Activated naive CD8-positive, alpha-beta T cell (primary cell): ENCODE data around the gene PDIA5.

Source experiments
- H3K27ac Mint-ChIP-seq: one replicate; pipeline ENCODE4 v1.8.0; 2021; ENCODE audit warnings: mixed read lengths
- H3K27me3 Mint-ChIP-seq: one replicate; pipeline ENCODE4 v1.8.0; 2021; ENCODE audit warnings: mixed read lengths
- H3K36me3 Mint-ChIP-seq: one replicate; pipeline ENCODE4 v1.8.0; 2021; ENCODE audit warnings: mixed read lengths
- H3K4me1 Mint-ChIP-seq: one replicate; pipeline ENCODE4 v1.8.0; 2021; ENCODE audit warnings: low read depth, mixed read lengths
- H3K4me3 Mint-ChIP-seq: one replicate; pipeline ENCODE4 v1.8.0; 2021; ENCODE audit warnings: mild to moderate bottlenecking, mixed read lengths
- H3K9me3 Mint-ChIP-seq: one replicate; pipeline ENCODE4 v1.8.0; 2021; ENCODE audit warnings: low read depth, mixed read lengths

The PDIA5 gene

DNA sequence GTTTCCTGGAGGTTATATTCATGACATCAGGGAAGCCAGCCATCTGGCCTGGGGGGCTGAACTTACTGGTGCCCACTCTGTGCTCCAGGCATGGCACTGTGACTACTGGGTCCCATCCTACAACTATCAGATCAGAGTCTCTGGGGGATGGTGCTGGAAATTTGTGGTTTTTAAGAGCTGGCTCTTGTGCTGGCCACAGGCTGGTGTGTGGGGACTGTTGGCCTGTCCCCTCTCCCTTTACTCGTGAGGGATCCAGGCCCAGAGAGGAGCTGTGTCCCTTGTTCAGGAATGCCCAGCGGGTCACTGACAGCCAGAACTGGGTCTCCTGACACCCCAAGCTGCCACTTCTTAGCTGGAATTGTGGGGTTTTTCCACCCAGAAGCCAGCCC is 90.4 kb downstream of the PDIA5 start:
- Mint-ChIP-seq H3K4me1 (no peaks in the 10 kb centered on the region), H3K36me3 (peaks cover 25% of the 10 kb centered on the region), H3K27me3 (no peaks in the 10 kb centered on the region), H3K9me3 (no peaks in the 10 kb centered on the region), H3K27ac (no peak overlapping the region), H3K4me3 (no peak overlapping the region)

DNA sequence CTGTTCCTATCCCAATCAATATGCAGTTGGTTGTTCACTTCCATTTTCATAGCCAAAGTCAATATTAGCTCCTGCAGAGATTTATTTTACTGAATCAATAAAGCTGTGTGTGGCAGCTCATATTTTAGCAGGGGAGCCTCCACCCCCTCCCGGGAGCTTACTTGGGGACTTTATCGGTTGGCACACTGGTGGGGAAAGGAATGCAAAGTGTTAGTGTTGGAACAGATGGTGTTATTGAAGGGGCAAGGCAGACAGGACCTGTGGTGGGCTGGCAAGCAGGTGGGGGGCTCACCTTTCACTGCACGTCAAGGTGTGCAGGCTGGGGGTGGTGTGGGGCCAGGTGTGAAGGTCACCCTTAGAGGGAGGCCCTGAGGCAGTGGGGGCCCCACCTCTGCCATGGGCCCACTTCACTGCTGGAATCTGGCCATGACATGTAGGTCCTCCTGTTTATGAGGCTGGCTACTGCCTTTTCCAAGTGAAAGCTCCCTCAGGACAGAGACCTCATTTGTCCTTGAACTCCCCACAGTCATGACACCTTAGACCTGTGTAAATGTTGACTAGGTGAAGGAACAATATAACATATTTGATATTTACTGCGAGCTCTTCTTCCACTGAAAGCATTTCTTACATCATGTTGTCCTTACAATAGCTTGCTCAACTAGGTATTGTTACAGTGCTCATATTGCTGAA is 90.9 kb downstream of the PDIA5 start:
- H3K4me1 Mint-ChIP-seq: no peaks in the 10 kb centered on the region
- no peaks in the 10 kb centered on the region for H3K9me3 Mint-ChIP-seq
- H3K27ac Mint-ChIP-seq: no peak overlapping the region
- no peak overlapping the region for H3K4me3 Mint-ChIP-seq
- H3K27me3 Mint-ChIP-seq: no peaks in the 10 kb centered on the region
- H3K36me3 Mint-ChIP-seq: peaks cover 24% of the 10 kb centered on the region

DNA sequence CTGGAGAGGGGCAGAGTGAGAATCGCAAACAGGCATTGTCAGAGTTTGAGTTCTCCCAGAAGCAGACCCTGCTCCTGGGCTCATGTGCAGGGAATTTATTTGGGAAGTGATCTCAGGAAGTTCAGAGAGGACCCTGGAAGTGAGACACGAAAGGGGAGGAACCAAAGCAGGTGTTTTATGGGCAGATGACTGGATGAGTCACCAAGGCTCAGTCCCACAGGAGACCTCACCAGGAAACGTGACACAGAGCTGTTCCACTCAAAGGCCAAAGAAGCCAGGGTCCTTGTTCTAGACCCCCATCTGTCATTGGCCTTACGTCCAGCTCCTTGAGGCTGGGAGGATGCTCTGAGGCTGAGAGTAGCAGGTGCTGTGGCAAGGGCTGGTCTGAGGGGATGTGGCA is 91.5 kb downstream of the PDIA5 start:
- no peak overlapping the region for H3K27ac Mint-ChIP-seq
- H3K36me3 Mint-ChIP-seq: peaks cover 24% of the 10 kb centered on the region
- H3K4me1 Mint-ChIP-seq: no peaks in the 10 kb centered on the region
- no peaks in the 10 kb centered on the region for H3K27me3 Mint-ChIP-seq
- H3K9me3 Mint-ChIP-seq: no peaks in the 10 kb centered on the region
- H3K4me3 Mint-ChIP-seq: no peak overlapping the region

GRCh38 chr3:123158899-123159390 is 92.1 kb downstream of the PDIA5 start:
- H3K9me3 Mint-ChIP-seq: no peaks in the 10 kb centered on the region
- H3K36me3 Mint-ChIP-seq: peaks cover 30% of the 10 kb centered on the region
- H3K27me3 Mint-ChIP-seq: no peaks in the 10 kb centered on the region
- H3K4me1 Mint-ChIP-seq: no peaks in the 10 kb centered on the region
- H3K27ac Mint-ChIP-seq: no peak overlapping the region
- no peak overlapping the region for H3K4me3 Mint-ChIP-seq

DNA sequence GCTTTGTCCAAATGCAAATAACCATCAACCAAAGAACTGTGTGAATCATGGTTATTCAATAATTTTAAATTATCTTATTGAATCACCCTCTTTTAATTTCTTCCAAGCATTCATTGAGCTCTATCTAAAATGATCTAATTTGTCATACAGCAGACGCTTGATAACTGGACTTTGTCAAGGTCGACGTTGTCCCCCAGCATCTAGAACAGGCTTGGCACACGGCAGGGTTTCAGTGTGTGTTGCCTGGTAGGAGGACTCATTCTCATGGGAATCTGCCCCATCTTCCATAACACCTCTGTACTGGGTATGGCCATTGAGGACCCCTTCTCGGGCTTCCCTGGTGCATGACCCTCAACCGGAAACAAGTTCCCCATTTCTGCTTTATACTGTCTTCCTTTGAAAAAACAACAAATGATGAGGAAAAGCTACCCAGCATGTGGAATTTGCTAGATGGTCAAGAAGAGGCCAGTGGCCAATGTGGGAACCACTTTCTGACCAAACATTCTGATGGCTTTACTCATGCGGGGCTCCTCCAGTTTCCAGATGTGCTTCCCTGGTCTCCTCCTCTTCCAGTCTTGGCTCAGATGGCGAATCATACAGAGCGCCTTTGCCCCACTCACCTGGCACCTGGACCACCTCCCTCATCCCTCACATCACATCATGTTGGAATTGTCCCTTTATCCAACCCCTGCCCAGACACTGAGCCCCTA is 93.3 kb downstream of the PDIA5 start:
- H3K4me1 Mint-ChIP-seq: no peaks in the 10 kb centered on the region
- H3K36me3 Mint-ChIP-seq: peaks cover 40% of the 10 kb centered on the region
- no peak overlapping the region for H3K27ac Mint-ChIP-seq

DNA sequence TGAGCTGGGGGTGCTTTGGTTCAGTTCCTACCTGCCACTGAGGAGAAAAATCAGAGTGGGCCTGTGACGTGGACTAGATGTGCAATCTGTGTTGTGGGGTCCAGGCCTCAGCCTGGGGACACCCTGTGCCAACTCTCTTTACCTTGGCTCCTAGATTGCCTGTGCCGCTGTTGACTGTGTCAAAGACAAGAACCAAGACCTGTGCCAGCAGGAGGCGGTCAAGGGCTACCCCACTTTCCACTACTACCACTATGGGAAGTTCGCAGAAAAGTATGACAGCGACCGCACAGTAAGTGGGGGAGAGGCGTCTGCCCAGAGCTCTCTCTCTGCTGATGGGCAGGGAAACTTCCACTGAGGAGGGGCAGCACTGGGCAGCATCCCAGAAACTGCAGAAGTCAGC is 94.3 kb downstream of the PDIA5 start:
- no peak overlapping the region for H3K4me3 Mint-ChIP-seq
- H3K4me1 Mint-ChIP-seq: no peaks in the 10 kb centered on the region
- peaks cover 5% of the 10 kb centered on the region for H3K9me3 Mint-ChIP-seq
- no peaks in the 10 kb centered on the region for H3K27me3 Mint-ChIP-seq
- H3K27ac Mint-ChIP-seq: no peak overlapping the region
- H3K36me3 Mint-ChIP-seq: peaks cover 40% of the 10 kb centered on the region

More for the DNA sequence above, 93.3 kb downstream of the PDIA5 start:
- no peak overlapping the region for H3K4me3 Mint-ChIP-seq
- peaks cover 4% of the 10 kb centered on the region for H3K9me3 Mint-ChIP-seq
- H3K27me3 Mint-ChIP-seq: no peaks in the 10 kb centered on the region

GRCh38 chr3:123163141-123163540 is 96.3 kb downstream of the PDIA5 start:
- H3K36me3 Mint-ChIP-seq: peaks cover 46% of the 10 kb centered on the region

DNA sequence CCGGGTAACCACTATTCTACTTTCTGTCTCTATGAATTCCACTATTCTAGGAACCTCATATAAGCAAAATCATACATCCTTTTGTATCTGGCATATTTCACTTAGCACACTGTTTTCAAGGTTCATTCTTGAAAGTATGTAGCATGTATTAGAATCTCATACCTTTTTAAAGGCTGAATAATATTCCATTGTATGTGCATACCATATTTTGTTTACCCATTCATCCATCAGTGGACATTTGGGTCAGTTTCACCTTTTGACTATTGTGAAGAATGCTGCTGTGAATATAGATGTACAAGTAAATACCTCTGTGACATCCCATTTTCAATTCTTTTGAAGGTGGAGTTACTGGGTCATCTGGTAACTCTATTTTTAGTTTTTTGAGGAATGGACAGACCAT is 98.3 kb downstream of the PDIA5 start:
- Mint-ChIP-seq H3K9me3 (peaks cover 5% of the 10 kb centered on the region), H3K36me3 (peaks cover 44% of the 10 kb centered on the region), H3K4me1 (no peaks in the 10 kb centered on the region), H3K27ac (no peak overlapping the region), H3K27me3 (no peaks in the 10 kb centered on the region), H3K4me3 (no peak overlapping the region)

More at GRCh38 chr3:123163141-123163540, 96.3 kb downstream of the PDIA5 start:
- Mint-ChIP-seq H3K9me3 (peaks cover 5% of the 10 kb centered on the region), H3K27me3 (no peaks in the 10 kb centered on the region), H3K4me3 (no peak overlapping the region), H3K4me1 (no peaks in the 10 kb centered on the region), H3K27ac (no peak overlapping the region)

DNA sequence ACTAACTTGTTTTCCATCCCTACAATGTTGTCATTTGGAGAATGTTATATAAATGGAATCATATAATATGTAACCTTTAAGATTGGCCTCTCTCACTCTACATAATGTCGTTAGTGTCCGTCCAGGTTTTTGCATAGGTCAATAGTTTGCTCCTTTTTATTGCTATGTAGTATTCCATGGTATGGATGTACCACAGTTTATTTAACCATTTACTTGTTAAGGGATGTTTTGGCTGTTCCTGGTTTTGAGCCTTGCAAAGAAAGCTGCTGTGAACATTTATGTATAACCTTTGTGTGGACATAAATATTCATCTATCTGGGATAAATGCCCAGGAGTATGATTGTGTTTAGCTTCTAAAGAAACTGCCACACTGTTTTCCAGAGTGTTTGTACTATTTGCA is 100.9 kb downstream of the PDIA5 start:
- peaks cover 5% of the 10 kb centered on the region for H3K9me3 Mint-ChIP-seq
- no peak overlapping the region for H3K27ac Mint-ChIP-seq
- H3K4me1 Mint-ChIP-seq: no peaks in the 10 kb centered on the region
- H3K4me3 Mint-ChIP-seq: no peak overlapping the region
- no peaks in the 10 kb centered on the region for H3K27me3 Mint-ChIP-seq
- H3K36me3 Mint-ChIP-seq: peaks cover 34% of the 10 kb centered on the region

DNA sequence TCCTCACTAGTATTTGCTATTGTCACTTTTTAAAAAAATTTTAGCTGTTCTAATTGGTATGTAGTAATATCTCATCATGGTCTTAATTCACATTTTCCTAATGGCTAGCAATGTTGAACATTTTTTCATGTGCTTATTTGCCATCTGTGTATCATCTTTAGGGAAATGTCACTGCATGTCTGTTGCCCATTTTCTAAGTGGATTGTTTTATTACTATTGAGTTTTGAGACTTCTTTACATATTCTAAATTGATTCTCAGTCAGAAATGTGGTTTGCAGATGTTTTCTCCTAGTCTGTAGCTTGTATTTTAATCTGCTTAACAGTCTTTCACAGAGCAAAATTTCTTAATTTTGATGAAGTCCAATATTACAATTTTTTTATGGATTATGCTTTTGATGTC is 101.3 kb downstream of the PDIA5 start:
- H3K4me1 Mint-ChIP-seq: no peaks in the 10 kb centered on the region
- H3K36me3 Mint-ChIP-seq: peaks cover 30% of the 10 kb centered on the region
- H3K27me3 Mint-ChIP-seq: no peaks in the 10 kb centered on the region
- no peak overlapping the region for H3K27ac Mint-ChIP-seq
- peaks cover 5% of the 10 kb centered on the region for H3K9me3 Mint-ChIP-seq
- no peak overlapping the region for H3K4me3 Mint-ChIP-seq

DNA sequence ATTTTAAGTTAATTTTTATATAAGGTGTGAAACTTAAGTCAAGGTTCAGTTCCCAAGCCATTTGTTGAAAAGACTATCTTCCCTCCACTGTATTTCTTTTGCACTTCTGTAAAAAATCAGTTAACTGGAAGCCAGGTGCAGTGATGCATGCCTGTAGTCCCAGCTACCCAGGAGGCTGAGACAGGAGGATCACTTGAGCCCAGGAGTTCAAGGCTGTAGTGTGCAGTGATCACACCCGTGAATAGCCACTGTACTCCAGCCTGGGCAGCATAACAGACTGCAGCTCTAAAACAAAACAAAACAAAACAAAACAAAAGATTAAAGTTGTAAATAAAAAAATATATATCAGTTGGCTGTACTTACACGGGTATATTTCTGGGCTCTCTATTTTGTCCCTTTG is 101.8 kb downstream of the PDIA5 start:
- Mint-ChIP-seq H3K27me3 (no peaks in the 10 kb centered on the region), H3K4me3 (no peak overlapping the region), H3K36me3 (peaks cover 26% of the 10 kb centered on the region), H3K9me3 (peaks cover 5% of the 10 kb centered on the region), H3K27ac (no peak overlapping the region), H3K4me1 (no peaks in the 10 kb centered on the region)

GRCh38 chr3:123169492-123169929 is 102.7 kb downstream of the PDIA5 start:
- Mint-ChIP-seq H3K9me3 (peaks cover 5% of the 10 kb centered on the region), H3K27ac (no peak overlapping the region), H3K4me1 (no peaks in the 10 kb centered on the region), H3K4me3 (no peak overlapping the region), H3K27me3 (no peaks in the 10 kb centered on the region), H3K36me3 (peaks cover 19% of the 10 kb centered on the region)

GRCh38 chr3:123169930-123170329 is 103.1 kb downstream of the PDIA5 start:
- Mint-ChIP-seq H3K27ac (no peak overlapping the region), H3K27me3 (no peaks in the 10 kb centered on the region), H3K9me3 (peaks cover 3% of the 10 kb centered on the region), H3K36me3 (peaks cover 14% of the 10 kb centered on the region), H3K4me3 (no peak overlapping the region), H3K4me1 (no peaks in the 10 kb centered on the region)

- Mint-ChIP-seq H3K9me3 (peaks cover 8% of the 10 kb centered on the region), H3K27me3 (no peaks in the 10 kb centered on the region), H3K4me1 (no peaks in the 10 kb centered on the region), H3K27ac (no peak overlapping the region), H3K4me3 (no peak overlapping the region), H3K36me3 (peaks cover 10% of the 10 kb centered on the region)
Observed at GRCh38 chr3:123180791-123181190, 114.0 kb downstream of the PDIA5 start.

DNA sequence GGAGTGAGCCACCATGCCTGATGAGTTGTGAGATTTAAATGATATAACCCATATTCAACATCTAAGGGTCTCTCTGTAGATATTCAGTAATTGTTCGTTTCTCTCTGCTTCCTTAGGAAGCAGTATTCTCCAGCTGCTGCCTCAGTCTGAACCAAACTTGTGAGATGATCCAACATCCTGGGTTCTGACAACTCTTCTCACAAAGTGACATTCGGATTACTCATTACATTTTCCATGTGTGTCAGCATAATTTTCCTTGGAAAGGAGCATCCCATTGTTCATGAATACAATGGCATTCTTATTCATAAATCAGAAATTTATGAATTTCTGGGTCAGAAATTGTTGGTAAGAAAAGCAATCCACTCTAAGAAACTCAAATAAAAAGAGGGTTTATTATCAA is 119.9 kb downstream of the PDIA5 start:
- H3K27ac Mint-ChIP-seq: no peak overlapping the region
- H3K36me3 Mint-ChIP-seq: peaks cover 6% of the 10 kb centered on the region
- no peaks in the 10 kb centered on the region for H3K4me1 Mint-ChIP-seq
- no peak overlapping the region for H3K4me3 Mint-ChIP-seq
- peaks cover 8% of the 10 kb centered on the region for H3K9me3 Mint-ChIP-seq
- no peaks in the 10 kb centered on the region for H3K27me3 Mint-ChIP-seq
